DMS 273 (cell line): ENCODE measurements around the gene FOXL1.

ENCODE experiments used
- DNase-seq: peaks from one replicate; lab custom pipeline; 2025; ENCODE audit not compliant: unreplicated experiment; lab: John Stamatoyannopoulos, UW

Gene FOXL1

DNA sequence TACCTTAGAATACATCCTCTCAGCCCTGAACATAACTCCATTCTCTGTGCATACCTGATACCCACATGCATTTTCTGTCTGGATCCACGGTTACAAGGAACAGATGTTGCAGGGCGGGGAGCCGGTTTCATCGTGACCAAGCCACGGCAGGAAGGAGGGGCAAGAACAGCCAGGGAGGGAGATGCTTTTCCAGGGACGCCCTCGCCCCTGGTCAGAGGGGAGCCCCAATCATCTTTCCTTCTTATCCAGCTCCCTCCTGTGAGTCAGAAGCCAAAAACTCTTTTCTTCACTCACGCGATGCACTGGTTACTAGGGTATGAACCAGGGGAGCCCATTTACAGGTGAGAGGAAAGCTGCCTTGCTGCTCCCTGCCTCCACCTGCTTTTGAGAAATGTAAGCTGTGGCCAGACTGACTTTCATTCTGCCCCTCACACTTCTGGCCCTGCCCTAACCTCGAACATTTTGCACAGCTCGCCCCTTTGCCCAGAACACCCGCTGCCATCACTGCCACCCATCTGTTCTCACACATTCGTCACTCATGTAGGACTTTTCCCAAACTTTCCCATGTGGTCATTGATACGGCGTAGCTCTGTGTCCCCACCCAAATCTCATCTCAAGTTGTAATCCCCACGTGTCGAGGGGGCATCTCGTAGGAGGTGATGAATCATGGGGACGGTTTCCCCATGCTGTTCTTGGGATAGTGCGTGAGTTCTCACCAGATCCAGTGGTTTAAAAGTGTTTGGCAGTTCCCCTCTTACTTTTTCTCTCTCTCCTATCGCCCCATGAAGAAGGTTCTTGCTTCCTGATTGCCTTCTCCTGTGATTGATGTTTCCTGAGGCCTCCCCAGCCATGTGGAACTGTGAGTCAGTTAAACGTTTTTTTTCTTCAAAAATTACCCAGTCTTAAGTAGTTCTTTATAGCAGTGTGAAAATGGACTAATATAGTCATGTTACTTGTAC is 20.5 kb downstream of the FOXL1 start:
- DNase-seq: no peak

GRCh38 chr16:86601356-86601755 is 23.0 kb downstream of the FOXL1 start:
- DNase-seq: no peak

DNA sequence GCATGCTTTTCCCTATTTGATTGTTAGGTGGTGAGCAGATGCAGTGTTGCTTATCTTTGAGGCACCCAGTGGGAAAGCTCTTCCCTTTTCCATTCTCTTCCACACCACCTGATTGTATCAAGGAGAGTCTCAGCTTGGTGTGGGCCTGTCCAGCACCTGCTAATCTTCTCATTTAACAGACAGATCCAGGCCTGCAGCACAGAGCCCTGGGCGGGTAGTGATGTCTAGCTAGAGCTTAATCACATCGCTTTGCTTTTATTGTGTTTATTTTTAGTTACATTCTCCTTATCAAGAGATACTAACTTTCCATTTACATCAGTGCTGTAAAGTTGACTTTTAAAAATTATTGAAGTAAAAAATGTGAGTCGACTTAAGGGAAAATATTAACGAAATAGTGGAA is 24.2 kb downstream of the FOXL1 start:
- DNase-seq: no peak

DNA sequence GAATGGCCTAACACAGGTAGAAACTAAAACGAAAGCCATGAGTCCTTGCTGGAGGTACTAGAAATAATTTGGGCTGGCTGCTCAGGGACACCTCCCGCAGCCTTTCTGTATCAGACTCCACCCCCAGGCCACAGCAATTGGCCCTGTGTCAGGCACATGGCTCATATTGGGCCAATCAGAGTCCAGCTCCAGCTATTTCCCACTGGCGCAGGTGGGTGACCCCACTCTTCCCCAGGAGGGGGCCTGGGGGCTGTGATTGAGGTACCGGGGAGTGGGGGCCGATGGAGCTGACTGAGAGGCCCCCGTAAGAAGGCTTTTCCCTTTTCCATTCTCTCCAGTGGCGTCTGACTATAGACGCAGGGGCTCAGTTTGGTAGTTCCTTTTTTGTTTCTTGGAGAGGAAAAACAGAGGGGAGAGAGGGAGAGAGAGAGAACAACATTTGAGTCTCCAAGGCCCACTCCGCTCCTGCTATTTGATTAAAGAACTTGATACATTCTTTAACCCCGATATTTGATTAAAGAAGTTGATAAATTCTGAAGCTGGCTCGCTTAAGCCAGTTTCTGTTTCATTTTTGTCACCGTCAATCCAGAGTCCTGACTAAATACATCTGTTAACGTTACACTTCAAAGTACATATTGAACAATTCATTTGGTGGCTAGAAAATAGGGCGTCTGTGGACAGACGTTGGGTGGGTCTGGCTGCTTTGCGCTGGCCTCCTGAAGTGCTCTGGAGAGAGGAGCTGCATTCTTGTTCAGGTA is 26.3 kb downstream of the FOXL1 start:
- DNase-seq: no peak

DNA sequence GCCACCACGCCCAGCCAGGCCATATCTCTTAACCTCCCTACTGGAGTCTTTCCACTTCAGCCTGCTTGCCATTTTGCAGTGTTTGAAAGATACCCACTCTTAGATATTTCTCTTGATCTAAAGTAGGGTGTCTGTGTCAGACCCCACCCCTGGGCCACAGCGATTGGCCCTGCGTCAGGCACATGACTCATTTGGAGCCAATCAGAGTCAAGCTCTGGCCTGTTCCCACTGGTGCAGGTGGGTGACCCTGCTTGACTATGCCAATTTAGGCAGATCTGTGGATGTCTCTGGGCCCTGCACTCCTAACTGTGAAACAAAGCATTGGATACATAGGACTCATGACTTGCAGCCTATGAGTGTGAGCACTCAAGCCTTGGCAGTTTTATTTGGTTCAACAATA is 27.6 kb downstream of the FOXL1 start:
- no peak for DNase-seq

GRCh38 chr16:86608301-86608747 is 30.0 kb downstream of the FOXL1 start:
- DNase-seq: no peak

GRCh38 chr16:86609115-86609514 is 30.8 kb downstream of the FOXL1 start:
- DNase-seq: no peak

DNA sequence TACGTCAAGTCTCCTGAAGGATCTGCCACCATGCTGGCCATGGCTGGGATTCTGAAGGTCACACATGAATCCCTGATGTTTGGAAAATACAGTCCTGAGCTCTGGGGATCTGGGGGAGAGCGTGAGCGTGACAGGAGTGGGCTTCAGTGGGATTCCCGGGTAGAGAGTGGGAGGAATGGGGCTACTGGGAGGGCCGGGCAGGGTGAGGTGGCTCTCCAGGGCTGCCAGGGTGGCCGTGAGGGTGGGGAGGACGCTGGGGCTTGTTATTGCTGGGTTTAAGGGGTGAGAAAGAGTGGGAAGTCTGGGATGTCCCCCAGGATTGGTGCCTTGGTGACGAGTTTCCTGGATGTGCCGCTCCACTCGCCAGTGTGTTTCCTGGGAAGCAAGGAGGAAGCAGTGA is 31.3 kb downstream of the FOXL1 start:
- no peak for DNase-seq

DNA sequence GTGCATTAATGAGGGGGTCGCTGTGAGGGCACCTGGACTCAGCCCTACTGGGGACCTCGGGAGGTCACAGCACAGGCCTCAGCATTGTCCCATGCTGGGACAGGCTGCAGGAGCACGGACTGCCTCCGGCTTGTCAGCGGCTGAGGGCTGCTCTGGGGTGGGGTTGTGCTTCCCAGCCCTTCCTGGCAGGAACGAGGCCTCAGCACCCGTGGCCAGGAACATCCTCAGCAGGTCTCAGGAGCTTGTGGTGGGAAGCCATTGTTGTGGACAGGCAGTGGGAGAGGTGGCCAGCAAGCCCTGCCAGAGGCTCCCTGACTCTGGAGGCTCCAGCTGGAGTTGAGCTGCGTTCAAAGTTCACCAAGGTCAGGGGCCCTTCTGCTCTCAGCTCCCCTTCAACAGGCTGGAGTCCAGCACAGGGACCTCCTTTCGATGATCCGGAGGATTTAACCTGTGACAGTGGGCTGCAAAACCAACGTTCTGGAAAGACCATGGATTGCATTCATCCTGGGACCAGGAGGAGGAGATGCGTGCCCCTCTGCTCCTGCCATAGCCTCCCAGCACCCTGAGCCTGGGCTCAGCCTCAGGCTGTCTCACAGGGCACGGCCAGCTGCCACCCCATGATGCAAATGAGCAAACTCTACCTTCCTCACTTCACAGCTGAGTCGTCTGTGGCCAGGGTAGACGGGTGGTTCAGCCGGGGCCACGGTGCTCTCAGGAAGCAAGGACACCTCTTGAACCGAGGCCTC is 32.6 kb downstream of the FOXL1 start:
- no peak for DNase-seq

- no peak for DNase-seq
Measured at GRCh38 chr16:86611525-86611855, 33.1 kb downstream of the FOXL1 start.

- DNase-seq: no peak
Measured at GRCh38 chr16:86611941-86612340, 33.6 kb downstream of the FOXL1 start.

DNA sequence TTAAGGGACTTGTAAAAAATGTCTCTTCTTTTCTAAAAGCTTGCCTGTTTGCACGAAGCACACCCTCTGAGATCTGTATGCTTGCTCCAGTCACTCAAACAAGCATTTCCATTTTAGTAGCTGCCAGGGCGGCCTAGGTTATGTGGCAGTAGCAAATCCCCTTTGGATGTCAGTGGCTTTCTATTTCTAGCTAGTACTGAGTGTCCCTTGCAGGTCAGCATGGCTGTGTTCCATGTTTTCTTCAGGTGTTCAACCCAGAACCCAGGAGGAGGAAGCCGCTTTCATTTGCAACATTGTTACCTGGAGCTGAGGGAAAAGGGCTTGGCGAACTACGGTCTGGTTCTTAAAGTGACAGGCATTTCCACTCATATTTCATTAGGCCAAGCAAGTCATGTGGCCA is 36.4 kb downstream of the FOXL1 start:
- DNase-seq: no peak

DNA sequence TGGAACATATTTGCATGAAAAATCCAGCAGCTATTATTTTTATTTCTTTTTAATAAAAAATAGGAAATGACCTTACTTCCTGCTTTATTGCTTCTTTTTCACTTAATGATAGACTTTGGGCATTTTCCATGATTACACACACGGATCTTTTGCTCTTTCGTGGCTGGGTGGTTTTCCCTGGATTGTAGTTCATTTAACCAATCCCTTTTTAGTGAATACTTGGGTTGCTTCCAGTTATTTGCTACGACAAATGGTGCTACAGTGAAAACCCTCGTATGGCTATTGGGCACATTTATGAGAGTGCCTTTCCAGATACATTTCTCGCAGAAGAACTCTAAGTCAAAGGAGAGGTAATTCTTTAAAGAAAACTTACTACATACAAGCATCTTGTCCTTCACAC is 38.6 kb downstream of the FOXL1 start:
- no peak for DNase-seq

DNA sequence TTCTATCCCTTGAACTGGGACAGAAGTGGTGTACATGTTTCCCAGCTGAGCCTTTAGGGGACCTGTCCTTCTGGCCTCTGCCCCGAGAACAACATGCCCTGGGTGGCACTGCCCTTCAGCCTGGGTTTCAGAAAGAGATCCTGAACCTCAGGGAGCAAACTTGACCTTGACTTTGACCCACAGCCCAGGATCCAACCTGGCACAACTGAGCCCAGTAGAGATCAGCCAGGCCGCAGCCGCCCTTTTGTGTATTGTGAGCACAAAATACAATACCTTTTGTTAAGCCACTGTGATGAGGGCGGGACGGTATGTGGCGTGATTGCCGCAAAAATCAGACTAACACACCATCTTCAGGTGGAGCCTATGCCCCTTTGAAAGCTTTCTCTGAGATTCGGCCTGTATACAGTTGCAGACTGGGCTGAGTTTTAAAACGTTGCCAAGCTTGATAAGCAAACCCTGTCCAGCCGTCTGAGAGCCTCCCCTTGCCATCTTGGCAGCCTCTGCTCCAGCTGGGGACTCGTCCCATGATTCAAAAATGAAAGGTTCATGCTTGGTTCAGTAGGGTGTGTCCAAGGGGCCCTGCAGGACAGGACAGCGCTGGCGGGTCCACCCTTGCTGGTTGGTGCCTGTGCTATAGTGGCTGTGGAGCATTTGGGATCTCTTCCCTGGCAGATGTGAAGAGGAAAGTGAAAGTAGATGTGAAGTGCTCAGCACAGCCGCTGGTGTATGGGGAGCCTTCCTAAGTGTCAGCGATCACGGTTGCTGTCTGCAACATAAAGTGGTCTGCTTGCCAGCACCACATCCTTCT is 40.3 kb downstream of the FOXL1 start:
- DNase-seq: no peak

DNA sequence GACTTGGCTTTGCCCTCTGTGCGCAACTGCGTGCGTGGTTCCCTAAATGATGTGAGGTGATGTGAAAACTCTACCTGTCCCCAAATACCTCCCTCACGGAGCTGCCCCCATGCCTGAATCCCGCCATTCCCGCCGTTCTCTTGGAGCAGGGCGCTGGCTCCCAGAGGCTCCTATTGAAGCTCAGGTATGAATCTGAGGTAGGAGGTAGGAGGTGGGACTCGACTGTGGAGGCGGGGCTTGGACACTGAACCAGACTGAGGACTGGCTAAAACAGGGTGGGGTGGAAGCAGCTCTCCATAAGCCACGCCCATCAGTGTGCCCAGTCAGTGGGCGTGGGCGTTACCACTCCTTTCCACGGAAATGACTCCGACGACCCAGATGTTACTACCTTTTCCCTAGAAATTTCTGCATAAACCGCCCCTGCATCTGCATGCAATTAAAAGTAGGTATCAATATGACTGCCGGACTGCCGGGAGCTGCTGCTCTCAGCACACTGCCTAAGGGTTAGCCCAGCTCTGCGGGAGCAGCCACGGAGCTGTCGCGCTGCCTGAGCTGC is 41.0 kb downstream of the FOXL1 start:
- DNase-seq: no peak

DNA sequence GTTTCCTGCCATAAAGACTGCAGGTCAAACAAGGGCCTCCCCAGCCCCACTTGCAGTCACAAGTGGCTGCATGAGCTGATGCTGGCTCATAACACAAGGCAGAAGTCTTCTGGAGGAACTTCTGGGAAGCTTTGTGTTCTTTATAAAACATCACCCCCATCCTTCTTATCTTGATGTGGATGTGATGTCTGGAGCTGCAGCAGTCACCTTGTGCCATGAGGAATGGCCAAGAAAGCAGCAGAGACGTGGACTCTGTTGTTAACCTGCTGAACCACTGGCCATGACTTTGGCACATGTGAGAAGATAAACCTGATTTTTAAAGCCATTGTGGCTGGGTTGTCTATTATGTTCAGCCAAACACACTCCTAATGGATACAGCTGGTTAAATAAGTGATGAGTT is 41.8 kb downstream of the FOXL1 start:
- no peak for DNase-seq

DNA sequence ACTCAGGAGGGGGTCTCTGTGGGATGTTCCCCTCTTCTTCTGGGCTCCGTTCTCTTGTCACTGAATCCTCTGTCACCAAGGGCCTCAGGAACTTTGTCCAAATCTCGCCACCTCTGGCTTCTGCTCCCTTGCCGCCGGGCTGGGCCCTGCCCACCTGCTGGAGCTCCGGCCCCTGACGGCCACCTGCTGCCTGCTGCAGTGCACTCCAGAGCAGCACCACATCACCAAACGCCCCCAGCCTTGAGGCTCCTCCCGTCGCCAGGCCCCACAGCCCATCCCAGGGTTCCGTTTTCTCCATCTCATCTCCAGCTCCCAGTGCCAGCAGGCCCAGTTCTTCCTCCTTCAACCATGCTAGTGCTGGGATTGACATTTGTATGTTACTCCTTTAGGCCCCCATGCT is 43.6 kb downstream of the FOXL1 start:
- DNase-seq: no peak

GRCh38 chr16:86622700-86623615 is 44.6 kb downstream of the FOXL1 start:
- no peak for DNase-seq

GRCh38 chr16:86625029-86625428 is 46.7 kb downstream of the FOXL1 start:
- no peak for DNase-seq
